ENCODE data around the gene NOTO.

The NOTO gene

DNA sequence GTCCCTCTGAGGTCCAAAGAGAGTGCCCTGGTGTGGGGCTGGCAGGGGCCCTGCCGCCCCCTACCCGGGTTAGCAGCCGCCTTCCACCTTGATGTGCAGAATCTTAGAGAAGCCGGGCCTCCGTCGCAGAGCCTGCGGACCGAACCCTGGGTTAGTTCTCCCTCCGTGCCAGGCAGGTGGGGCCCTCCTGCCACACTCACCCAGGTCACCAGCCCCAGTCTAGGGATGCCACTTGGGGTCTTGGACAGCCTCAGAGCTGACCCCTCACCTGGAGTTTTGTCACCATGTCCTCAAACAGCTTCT is 56.5 kb downstream of the NOTO start:
- DNase-seq: no peak

DNA sequence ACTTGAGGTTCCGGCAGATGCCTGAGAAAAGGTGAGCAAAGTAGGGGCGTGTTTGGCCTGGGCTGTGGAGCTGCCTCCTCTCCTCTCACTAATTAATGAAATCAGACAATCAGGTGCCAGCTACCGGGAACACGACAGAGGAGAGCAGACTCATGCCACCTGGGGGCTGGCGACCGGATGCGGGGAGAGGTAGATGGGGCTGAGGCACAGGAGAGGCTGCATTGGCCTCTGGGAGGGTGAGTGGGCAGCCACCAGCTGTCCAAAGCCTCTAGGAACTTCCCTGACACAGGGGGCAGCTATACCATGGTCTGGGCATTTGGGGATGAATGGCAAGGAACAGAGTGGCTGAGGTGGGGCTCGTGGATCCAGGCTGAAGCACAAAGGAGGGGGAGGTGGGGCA is 56.9 kb downstream of the NOTO start:
- no peak for DNase-seq

GRCh38 chr2:73259704-73260337 is 57.4 kb downstream of the NOTO start:
- DNase-seq: no peak

DNA sequence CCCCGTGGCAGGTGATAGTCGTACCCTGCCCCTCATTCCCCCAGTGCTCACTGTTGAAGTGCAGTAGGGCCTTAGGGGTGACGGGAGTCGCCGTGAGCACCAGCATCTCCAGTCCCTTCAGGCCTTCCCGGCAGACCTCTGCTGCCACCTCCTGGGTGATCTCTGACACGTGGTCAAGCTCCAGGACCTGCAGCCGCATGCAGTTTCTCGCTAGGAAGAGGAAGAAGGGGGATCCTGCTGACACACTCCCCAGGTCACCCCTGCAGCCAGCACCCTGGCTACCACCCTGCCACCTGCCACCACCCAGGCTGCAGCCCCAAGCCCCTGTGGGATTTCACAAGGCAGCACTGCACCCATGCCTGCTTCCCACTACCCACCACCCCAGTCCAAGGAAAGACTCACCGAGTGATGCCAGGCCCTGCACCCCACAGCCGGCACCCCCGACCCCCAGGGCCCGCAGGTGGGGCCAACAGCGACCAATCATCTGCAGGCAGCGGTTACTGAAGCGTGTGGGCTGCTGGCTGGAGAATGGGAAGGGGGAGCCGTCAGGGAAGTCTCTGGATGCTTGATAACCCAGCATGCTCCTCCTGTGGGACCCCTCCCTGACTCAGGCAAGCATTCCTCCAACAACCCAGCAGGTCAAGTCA is 58.1 kb downstream of the NOTO start:
- no peak for DNase-seq

Data from NCI-H2029 treated with DMSO at 0.1 percent for 48 hours (cell line).